ENCODE measurements around the gene TBC1D20.
"Not testable (repeated sequence)": the region's sequence is repeated elsewhere in the genome, so short reads cannot be mapped to it uniquely, and the experiment has no call there.

TBC1D20 gene

GRCh38 chr20:400454-401275 is 61.7 kb downstream of the TBC1D20 start:
- no peak for DNase-seq

GRCh38 chr20:400128-400453 is 62.2 kb downstream of the TBC1D20 start:
- DNase-seq, result no peak

- DNase-seq, result no peak
Measured at GRCh38 chr20:399182-399707, 63.1 kb downstream of the TBC1D20 start.

GRCh38 chr20:397432-398237 is 64.7 kb downstream of the TBC1D20 start:
- no peak for DNase-seq

- no peak for DNase-seq
Measured at GRCh38 chr20:396619-397431, 65.5 kb downstream of the TBC1D20 start.

GRCh38 chr20:396252-396618 is 66.1 kb downstream of the TBC1D20 start:
- DNase-seq, result no peak

- DNase-seq, result not testable (repeated sequence)
Measured at GRCh38 chr20:393296-393695, 69.0 kb downstream of the TBC1D20 start.

- no peak for DNase-seq
Measured at GRCh38 chr20:391041-391711, 71.2 kb downstream of the TBC1D20 start.

- DNase-seq, result no peak
Measured at GRCh38 chr20:389220-389619, 73.1 kb downstream of the TBC1D20 start.

GRCh38 chr20:388034-388994 is 74.0 kb downstream of the TBC1D20 start:
- no peak for DNase-seq

- no peak for DNase-seq
Measured at GRCh38 chr20:387520-387919, 74.8 kb downstream of the TBC1D20 start.

- DNase-seq, result not testable (repeated sequence)
Measured at GRCh38 chr20:386634-387033, 75.7 kb downstream of the TBC1D20 start.

Data from NCI-H2107 (cell line).